HG02943 (cell line): ENCODE results near the gene VPS39.
"Not testable (repeated sequence)": the region's sequence is repeated elsewhere in the genome, so short reads cannot be mapped to it uniquely, and the experiment has no call there.

ENCODE experiments used
- ATAC-seq: cut with Tn5 transposase; IDR thresholded peaks from one replicate; pipeline ENCODE4 v1.9.1; 2021; ENCODE audit warnings: mild to moderate bottlenecking, low read depth, moderate library complexity; ENCODE audit not compliant: unreplicated experiment

Gene VPS39

GRCh38 chr15:42207674-42208579 lies at the start of gene VPS39:
Gene VPS39, minus strand, starts transcription at chr15:42208304. Its CDS starts 151 bp downstream, at chr15:42208153.
- ATAC-seq, result peak; percentile 85

GRCh38 chr15:42253300-42253699 lies 45.2 kb upstream of the VPS39 start:
- no peak for ATAC-seq

DNA sequence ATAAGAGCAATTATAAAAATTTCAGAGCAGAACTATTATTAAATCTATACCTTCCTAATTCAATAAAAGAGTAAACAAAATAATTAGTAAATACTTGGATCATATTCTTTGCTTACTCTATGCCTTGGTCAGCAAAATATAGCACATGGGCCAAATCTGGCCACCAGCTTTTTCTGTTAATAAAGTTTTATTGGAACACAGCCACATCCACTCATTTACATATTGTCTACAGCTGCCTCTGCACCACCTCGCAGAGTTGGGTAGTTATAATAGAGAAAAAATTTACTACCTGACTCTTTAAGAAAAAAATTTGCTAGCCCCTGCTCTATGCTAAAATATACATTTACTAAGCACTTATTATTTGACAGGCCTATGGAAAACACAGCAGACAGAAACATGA lies 32.7 kb upstream of the VPS39 start:
- no peak for ATAC-seq

- ATAC-seq, result no peak
Measured at GRCh38 chr15:42239528-42240182, 31.6 kb upstream of the VPS39 start.

- no peak for ATAC-seq
Measured at GRCh38 chr15:42233107-42233506, 25.0 kb upstream of the VPS39 start.

DNA sequence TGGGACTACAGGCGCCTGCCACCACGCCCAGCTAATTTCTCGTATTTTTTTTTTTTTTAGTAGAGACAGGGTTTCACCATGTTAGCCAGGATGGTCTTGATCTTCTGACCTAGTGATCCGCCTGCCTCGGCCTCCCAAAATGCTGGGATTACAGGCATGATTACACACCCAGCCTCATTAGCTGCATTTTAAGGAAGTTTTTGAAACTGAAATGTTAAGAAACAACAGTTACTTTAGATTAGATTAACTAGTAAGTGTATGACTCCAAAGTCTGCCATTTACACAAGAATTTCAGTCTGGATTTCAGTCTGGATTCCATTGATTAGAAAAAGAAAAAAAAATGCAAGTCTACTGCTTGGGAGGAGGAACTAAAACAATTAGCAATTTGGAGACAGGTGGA lies 24.5 kb upstream of the VPS39 start:
- no peak for ATAC-seq

DNA sequence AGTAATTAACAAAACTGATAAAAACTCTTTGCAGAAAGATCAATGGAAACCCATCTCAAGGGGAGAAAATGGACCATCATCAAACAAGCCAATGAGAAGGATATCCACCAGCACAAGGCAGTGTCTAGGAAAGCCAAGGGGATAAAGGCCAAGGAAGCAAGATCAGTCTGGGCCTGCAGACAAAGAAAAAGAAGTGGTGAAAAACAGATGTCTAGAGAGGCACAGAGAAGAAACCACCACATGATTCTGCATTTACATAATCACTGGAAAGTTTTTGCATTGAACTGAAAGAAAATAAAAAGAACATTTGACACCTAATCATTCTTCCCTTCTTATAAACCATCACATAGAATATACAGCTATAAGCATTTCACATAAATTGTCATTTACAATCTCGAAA lies 23.0 kb upstream of the VPS39 start:
- no peak for ATAC-seq

DNA sequence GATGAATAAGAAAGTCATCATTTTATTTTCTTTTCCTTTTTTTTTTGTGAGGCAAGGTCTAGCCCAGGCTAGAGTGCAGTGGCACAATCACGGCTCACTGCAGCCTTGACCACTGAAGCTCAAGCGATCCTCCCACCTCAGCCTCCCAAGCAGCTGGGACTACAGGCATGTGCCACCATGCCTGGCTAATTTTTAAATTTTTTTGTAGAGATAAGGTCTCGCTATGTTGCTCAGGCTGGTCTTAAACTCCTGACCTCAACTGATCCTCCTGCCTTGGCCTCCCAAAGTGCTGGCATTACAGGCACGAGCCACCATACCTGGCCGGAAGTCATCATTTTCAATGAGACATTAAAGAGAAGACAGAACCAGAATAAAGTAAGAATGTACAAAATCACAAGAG lies 20.9 kb upstream of the VPS39 start:
- ATAC-seq, result not testable (repeated sequence)

DNA sequence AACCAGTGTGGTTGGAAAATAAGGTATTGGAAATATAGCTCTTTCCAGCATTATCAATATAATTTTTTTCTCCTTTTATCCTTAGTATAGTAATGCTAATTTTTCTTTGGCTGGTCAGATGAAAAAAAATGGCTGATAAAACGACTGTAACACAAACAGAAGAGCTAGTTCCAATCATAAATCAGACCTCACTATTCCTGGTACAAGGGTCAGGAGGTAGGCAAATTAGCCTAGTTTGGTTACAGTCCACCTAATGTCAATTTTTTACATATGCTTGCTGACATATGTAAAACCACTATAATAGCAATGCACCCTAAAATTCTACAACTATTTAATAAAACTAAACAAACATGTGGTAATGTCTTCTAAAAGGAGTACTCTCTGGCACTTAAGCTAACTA lies 19.9 kb upstream of the VPS39 start:
- ATAC-seq, result no peak

DNA sequence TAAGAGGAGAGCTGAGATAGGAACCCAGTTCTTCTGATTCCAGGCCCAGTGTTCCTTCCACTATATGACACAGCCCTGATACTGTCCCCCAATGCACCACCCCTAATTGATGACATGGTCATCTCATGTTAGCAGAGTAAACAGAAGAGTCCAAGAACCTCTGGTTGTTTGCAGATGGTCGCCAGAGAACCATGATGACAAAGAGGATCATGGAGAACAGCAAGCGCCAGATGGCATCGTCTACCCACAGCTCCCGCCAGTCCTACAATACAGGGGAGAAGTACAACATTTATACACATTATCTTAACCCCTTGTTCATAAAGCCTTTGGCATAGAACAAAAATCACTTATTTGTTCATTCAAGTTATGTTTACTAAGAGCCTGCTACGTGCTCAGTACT lies 18.5 kb upstream of the VPS39 start:
- ATAC-seq, result no peak

DNA sequence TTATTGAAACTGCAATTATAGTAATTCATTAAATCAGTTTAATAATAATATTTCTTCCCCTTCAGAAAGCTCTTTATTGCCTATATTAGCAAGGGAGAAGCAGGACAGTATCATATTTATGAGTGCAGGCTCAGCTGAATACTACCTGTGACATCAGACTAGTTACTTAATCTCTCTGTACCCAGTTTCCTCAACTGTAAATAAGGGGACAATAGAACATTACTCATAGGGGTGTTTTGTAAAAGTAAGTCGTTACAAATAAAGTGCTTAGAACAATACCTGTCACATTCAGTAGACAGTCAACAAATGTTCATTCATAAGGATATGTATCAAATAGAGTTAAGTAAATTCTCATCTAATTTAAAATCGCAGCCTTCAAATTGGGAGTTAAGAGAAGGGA lies 12.1 kb upstream of the VPS39 start:
- ATAC-seq, result no peak

DNA sequence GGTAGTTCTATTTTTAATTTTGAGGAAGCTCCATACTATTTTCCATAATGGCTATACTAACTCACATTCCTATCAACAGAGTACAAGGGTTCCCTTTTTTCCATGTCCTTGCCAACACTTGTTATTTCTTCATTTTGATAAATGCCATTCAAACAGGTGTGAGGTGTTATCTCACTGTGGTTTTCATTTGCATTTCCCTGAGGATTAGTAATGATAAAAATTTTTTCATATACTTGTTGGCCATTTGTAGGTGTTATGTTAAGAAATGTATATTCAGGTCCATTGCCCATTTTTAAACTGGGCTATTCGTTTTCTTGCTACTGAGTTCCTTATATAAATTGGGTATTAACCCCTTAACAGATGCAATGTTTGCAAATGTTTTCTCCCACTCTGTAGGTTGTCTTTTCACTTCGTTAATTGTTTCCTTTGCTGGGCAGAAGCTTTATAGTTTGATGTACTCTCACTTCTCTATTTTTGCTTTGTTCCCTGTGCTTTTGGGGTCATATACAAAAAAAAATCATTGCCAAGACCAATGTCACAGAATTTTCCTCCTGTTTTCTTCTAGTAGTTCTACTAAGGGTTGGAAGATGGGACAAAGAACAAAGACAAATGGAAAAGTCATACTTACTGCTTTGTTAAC lies 11.0 kb upstream of the VPS39 start:
- no peak for ATAC-seq

GRCh38 chr15:42217568-42217967 lies 9.5 kb upstream of the VPS39 start:
- ATAC-seq, result no peak

DNA sequence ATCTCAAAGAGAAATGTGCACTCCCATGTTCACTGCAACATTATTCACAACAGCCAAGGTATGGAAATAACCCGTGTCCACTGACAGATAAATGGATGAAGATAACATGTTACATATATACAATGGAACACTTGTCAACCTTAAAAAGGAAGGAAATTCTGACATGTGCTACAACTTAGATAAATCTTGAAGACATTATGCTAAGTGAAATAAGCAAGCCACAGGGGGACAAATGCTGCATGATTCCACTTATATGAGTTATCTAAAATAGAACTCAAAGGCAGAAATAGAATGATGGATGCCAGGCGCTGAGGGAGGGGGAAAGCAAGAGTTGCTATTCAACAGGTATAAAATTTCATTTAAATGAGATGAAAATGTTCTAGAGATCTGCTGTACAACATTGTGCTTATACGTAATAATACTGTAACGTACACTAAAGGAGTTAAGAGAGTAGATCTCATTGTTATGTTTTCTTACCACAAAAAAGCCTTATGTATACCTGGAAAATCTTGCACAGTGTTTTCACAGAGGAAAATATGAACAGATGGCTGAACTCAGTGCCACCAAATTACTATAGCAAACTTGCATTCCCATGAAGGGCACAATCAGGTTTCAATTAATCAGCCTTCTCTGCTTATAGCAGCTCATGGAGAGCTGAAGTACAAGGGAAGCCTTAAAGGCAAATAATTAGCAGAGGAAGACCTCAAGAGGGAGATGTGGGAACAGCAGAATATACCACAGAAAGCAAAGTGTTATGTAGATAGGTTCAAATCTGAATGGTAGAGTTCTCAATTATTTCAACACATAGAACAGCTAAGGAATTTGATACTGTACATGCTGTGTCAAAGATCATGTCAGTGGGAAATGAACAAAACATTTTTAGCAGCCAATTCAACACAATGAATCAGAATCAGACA lies 8.1 kb upstream of the VPS39 start:
- ATAC-seq, result no peak

DNA sequence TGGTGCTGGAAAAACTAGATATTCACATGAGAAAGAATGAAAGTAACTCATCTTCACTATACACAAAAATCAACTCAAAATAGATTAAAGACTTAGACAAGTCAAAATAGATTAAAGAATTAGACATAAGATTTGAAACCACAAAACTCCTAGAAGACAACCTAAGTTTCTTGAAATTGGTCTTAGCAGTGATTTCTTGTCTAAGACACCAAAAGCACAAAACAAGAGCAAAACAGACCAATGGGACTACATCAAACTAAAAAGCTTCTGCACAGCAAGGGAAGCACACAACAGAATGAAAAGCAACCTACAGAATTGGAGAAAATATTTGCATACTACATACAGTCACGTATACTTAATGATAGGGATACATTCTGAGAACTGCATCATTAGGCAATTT lies 6.5 kb upstream of the VPS39 start:
- no peak for ATAC-seq

DNA sequence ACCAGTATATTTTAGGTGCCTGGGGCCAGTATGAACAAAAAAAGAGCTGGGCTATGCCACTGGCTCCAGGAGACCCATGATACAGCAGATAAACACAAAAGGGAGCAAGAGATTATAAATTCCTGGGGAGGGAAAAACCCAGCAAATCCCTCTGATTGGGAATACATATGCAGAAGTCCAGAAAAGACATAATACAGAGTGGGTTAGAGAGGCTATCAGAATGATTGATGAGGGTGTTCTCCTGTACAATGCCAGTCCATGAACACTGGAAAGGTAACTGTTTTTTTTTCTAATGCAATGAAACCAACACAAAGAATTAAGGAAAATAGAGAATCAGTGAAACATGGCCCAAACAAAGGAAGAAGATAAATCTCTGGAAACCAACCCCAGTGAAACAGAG lies 5.4 kb upstream of the VPS39 start:
- no peak for ATAC-seq

- no peak for ATAC-seq
Measured at GRCh38 chr15:42210696-42211095, 2.6 kb upstream of the VPS39 start.

- ATAC-seq, result no peak
Measured at GRCh38 chr15:42206406-42206805, 1.7 kb downstream of the VPS39 start.

DNA sequence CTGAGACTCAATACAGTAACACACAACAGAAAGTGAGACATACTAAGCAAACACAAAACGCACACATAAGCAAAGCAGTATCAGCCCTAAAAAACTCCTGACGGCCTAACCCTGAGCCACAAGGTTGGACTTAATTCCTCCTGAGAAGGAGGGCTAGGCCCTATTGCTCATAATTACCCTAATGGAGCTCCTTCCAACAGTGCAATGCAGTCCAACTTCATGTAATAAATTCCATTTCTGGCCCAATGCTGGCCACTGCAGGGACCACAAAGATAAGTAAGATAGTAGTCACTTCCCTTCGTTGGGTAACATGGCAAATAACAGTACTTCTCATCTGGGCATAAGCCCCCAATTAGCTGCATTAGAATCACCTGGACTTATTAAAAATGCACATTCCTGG lies 4.2 kb downstream of the VPS39 start:
- ATAC-seq, result no peak

DNA sequence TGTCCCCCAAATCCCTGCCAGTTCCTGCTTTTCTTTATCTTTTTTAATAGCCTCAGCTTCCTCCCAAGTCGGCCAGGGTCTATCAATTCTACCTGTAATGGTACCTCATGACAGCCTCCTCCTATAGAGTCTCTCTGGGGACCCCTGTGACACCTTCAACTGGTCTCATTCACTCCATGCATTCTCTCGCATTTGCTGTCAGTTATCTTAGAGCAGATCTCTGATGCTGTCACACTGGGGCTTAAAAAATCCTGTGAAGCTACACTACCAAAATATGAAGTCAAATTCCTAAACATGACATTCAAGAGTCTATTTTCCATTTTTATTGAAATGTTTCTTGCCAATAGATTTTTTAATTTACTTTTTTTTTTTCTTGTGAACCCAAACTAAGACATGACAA lies 5.5 kb downstream of the VPS39 start:
- no peak for ATAC-seq
